Renal cortical epithelial cell (primary cell): ENCODE results near the gene DEDD2. TPM values are rescaled to one million over a fixed set of nuclear protein-coding genes. Genes with fewer than 3 reads are reported as not detected.
A peak's percentile ranks its signal among the peaks of the same experiment; 100 is the strongest.

Experiments used
- DNase-seq: peaks from one replicate; pipeline ENCODE4 v3.0.0-alpha.2; 2011; ENCODE audit warnings: low read depth
- total RNA-seq: library from RNA; depleted of rRNA; stranded (reverse); fragments of >200 nt; gene quantifications from 2 replicates; pipeline ENCODE4 v1.2.3, GENCODE V29; 2014

DEDD2 gene
- total RNA-seq, 1 donor from 2014 or later, result 25.2 TPM

GRCh38 chr19:42228641-42229040 lies 11.2 kb upstream of the DEDD2 start:
- DNase-seq, result no peak

GRCh38 chr19:42226886-42227285 lies 9.4 kb upstream of the DEDD2 start:
- no peak for DNase-seq

- DNase-seq, result no peak
Observed at GRCh38 chr19:42225718-42226292, 8.3 kb upstream of the DEDD2 start.

GRCh38 chr19:42224940-42225717 lies 7.7 kb upstream of the DEDD2 start:
- no peak for DNase-seq

GRCh38 chr19:42220751-42221097 lies 3.2 kb upstream of the DEDD2 start:
- no peak for DNase-seq

- DNase-seq, result peak; percentile 95
Observed at GRCh38 chr19:42219812-42220750, 2.6 kb upstream of the DEDD2 start, which contains the start of gene ZNF526. ZNF526 (plus strand) TSS chr19:42220312; CDS start chr19:42224404, 4,092 bp downstream.

GRCh38 chr19:42216653-42217519 lies 591 bp downstream of the DEDD2 start:
- no peak for DNase-seq

GRCh38 chr19:42214810-42215485 lies 2.5 kb downstream of the DEDD2 start:
- DNase-seq, result no peak

GRCh38 chr19:42212886-42213285 lies 4.6 kb downstream of the DEDD2 start:
- DNase-seq, result no peak

- no peak for DNase-seq
Observed at GRCh38 chr19:42208612-42209011, 8.9 kb downstream of the DEDD2 start.

GRCh38 chr19:42207767-42208271 lies 9.7 kb downstream of the DEDD2 start:
- peak; percentile 66 for DNase-seq

- peak; percentile 35 for DNase-seq
Observed at GRCh38 chr19:42206871-42207755, 10.4 kb downstream of the DEDD2 start.

GRCh38 chr19:42204664-42205063 lies 12.8 kb downstream of the DEDD2 start:
- DNase-seq, result no peak

GRCh38 chr19:42203700-42204099 lies 13.8 kb downstream of the DEDD2 start:
- DNase-seq, result no peak

GRCh38 chr19:42202290-42202880 lies 15.1 kb downstream of the DEDD2 start:
- no peak for DNase-seq

- no peak for DNase-seq
Observed at GRCh38 chr19:42201489-42202289, 15.8 kb downstream of the DEDD2 start.

GRCh38 chr19:42200116-42200715 lies 17.3 kb downstream of the DEDD2 start:
- no peak for DNase-seq
